GM12878 (cell line): ENCODE data around the gene COL25A1. TPM values are rescaled to one million over a fixed set of nuclear protein-coding genes. Genes with fewer than 3 reads are reported as not detected.

Source experiments
- ATAC-seq: fragments of 200-7000 bp; cut with Tn5 transposase; 3 replicates; pipeline ENCODE4 v1.9.1; 2020; ENCODE audit warnings: mild to moderate bottlenecking, moderate library complexity
- BruUV-seq: library from RNA; stranded (reverse); fragments of 400-500 nt; replicated peaks from 2 replicates; lab custom pipeline; 2021; lab: Mats Ljungman, UMichigan
- CTCF ChIA-PET: fragments of 300-600 bp; sonication (Branson Sonifier 250); formaldehyde crosslinking; extraction: SDS; loops from one replicate; lab custom pipeline; 2021; ENCODE audit warnings: inconsistent platforms; lab: Yijun Ruan, JAX
- POLR2A ChIA-PET: fragments of 350-600 bp; formaldehyde crosslinking; extraction: SDS; loops from one replicate; lab custom pipeline; 2021; ENCODE audit warnings: inconsistent platforms; lab: Charles Lee
- RAD21 ChIA-PET: fragments of 300-600 bp; sonication (Branson Sonifier 250); formaldehyde crosslinking; loops from one replicate; lab custom pipeline; 2023; ENCODE audit warnings: antibody characterized with exemption; ENCODE audit not compliant: unreplicated experiment; lab: Charles Lee
- SMC1A ChIA-PET: fragments of 300-600 bp; sonication (Branson Sonifier 250); formaldehyde crosslinking; loops from one replicate; lab custom pipeline; 2023; ENCODE audit not compliant: unreplicated experiment, uncharacterized antibody; lab: Charles Lee
- DNase-seq: peaks from one replicate; pipeline ENCODE4 v3.0.0-alpha.2; 2011; ENCODE audit warnings: low read depth, low spot score
- FAIRE-seq: peaks from 3 replicates; lab custom pipeline; 2011; peaks lifted over from hg19 to GRCh38; lab: Jason Lieb, UNC
- H2AFZ ChIP-seq: 2 replicates; pipeline ENCODE4 v1.6.0; 2011; ENCODE audit warnings: low read depth, low read length, control low read depth; ENCODE audit not compliant: control insufficient read depth
- H3K27ac ChIP-seq: 2 replicates; pipeline ENCODE4 v1.5.1; 2011; ENCODE audit warnings: control low read depth; ENCODE audit not compliant: control insufficient read depth, insufficient read depth
- H3K27me3 ChIP-seq, 2 experiments: replicated peaks in 1 of 2; 2 replicates each; pipeline versions ENCODE4 v1.6.0 to v1.6.1; 2011; ENCODE audit warnings: low read length in 1 of 2; ENCODE audit not compliant: control insufficient read depth in 2 of 2, insufficient read depth in 2 of 2
- H3K36me3 ChIP-seq, 2 experiments: 2 replicates each; pipeline ENCODE4 v1.5.1; 2011; ENCODE audit warnings: low read length in 1 of 2; ENCODE audit not compliant: control insufficient read depth in 2 of 2, insufficient read depth in 2 of 2
- H3K4me1 ChIP-seq: 2 replicates; pipeline ENCODE4 v1.6.1; 2011; ENCODE audit warnings: mild to moderate bottlenecking, low read length, moderate library complexity, mixed read lengths; ENCODE audit not compliant: control insufficient read depth, insufficient read depth
- H3K4me2 ChIP-seq: 2 replicates; pipeline ENCODE4 v1.6.0; 2011; ENCODE audit warnings: control low read depth; ENCODE audit not compliant: control insufficient read depth, insufficient read depth
- H3K4me3 ChIP-seq: fragments of 200-600 bp; sonication (generic); 2 replicates; pipeline ENCODE4 v1.5.1; 2016
- H3K79me2 ChIP-seq: 2 replicates; pipeline ENCODE4 v1.6.0; 2011; ENCODE audit warnings: low read length; ENCODE audit not compliant: control insufficient read depth, insufficient read depth
- H3K9ac ChIP-seq: 2 replicates; pipeline ENCODE4 v1.8.0; 2011; ENCODE audit warnings: low read length, control low read depth, mixed read lengths; ENCODE audit not compliant: control insufficient read depth, insufficient read depth
- H3K9me3 ChIP-seq: replicated peaks from 3 replicates; pipeline ENCODE4 v1.5.1; 2011; ENCODE audit warnings: mild to moderate bottlenecking, low read length; ENCODE audit not compliant: control insufficient read depth, insufficient read depth
- H4K20me1 ChIP-seq: 2 replicates; pipeline ENCODE4 v1.6.0; 2011; ENCODE audit not compliant: control insufficient read depth, insufficient read depth
- ASH2L ChIP-seq: fragments of 300-600, 200-600 bp; sonication (generic); IDR thresholded peaks from 2 replicates; pipeline ENCODE4 v1.6.1; 2017; ENCODE audit warnings: low read depth, mild to moderate bottlenecking, borderline replicate concordance
- BACH1 ChIP-seq: fragments of 450-650 bp; IDR thresholded peaks from 2 replicates; pipeline ENCODE4 v1.6.1; 2017; ENCODE audit warnings: mild to moderate bottlenecking, borderline replicate concordance
- BRCA1 ChIP-seq: IDR thresholded peaks from 2 replicates; pipeline ENCODE4 v1.6.1; 2011; ENCODE audit warnings: low read depth, low read length, improper control_type of control experiment
- CBX3 ChIP-seq: fragments of 200-600 bp; sonication (generic); IDR thresholded peaks from 2 replicates; pipeline ENCODE4 v1.6.1; 2016; ENCODE audit warnings: low read depth, borderline replicate concordance
- CHD1 ChIP-seq: IDR thresholded peaks from 2 replicates; pipeline ENCODE4 v1.6.1; 2012; ENCODE audit warnings: low read depth, low read length, improper control_type of control experiment
- CHD2 ChIP-seq: IDR thresholded peaks from 2 replicates; pipeline ENCODE4 v1.6.1; 2011; ENCODE audit warnings: low read depth, low read length, improper control_type of control experiment, borderline replicate concordance
- E4F1 ChIP-seq: fragments of 450-650 bp; IDR thresholded peaks from 2 replicates; pipeline ENCODE4 v1.6.1; 2018; ENCODE audit warnings: borderline replicate concordance, mild to moderate bottlenecking; ENCODE audit not compliant: partially characterized antibody
- ESRRA ChIP-seq: IDR thresholded peaks from 2 replicates; pipeline ENCODE4 v1.6.1; 2012; ENCODE audit warnings: mild to moderate bottlenecking, low read length, improper control_type of control experiment
- EZH2 ChIP-seq: IDR thresholded peaks from 2 replicates; pipeline ENCODE4 v1.6.1; 2012; ENCODE audit warnings: low read depth, mild to moderate bottlenecking, control low read depth, inconsistent platforms, low read length, borderline replicate concordance; ENCODE audit not compliant: control insufficient read depth
- HDAC2 ChIP-seq: fragments of 200-600 bp; sonication (generic); IDR thresholded peaks from 2 replicates; pipeline ENCODE4 v1.6.1; 2017
- IRF3 ChIP-seq: fragments of 450-650 bp; IDR thresholded peaks from 2 replicates; pipeline ENCODE4 v1.6.1; 2014; ENCODE audit warnings: mild to moderate bottlenecking
- IRF5 ChIP-seq: fragments of 450-650 bp; IDR thresholded peaks from 2 replicates; pipeline ENCODE4 v1.6.1; 2017; ENCODE audit warnings: borderline replicate concordance
- JUND ChIP-seq: IDR thresholded peaks from 2 replicates; pipeline ENCODE4 v1.6.1; 2012; ENCODE audit warnings: low read depth, mild to moderate bottlenecking, low read length, improper control_type of control experiment, moderate library complexity
- NBN ChIP-seq: fragments of 450-650 bp; IDR thresholded peaks from 2 replicates; pipeline ENCODE4 v1.6.1; 2016
- PAX5 ChIP-seq: IDR thresholded peaks from 2 replicates; pipeline ENCODE4 v1.6.1; 2011; ENCODE audit warnings: low read depth, low read length, borderline replicate concordance
- POLR2AphosphoS5 ChIP-seq: IDR thresholded peaks from 2 replicates; pipeline ENCODE4 v1.6.1; 2011; ENCODE audit warnings: mild to moderate bottlenecking, low read length, inconsistent platforms
- RB1 ChIP-seq: fragments of 450-650 bp; formaldehyde crosslinking; IDR thresholded peaks from 2 replicates; pipeline ENCODE4 v1.6.1; 2017; ENCODE audit warnings: mild to moderate bottlenecking, borderline replicate concordance
- SP1 ChIP-seq: IDR thresholded peaks from one replicate; pipeline ENCODE4 v1.6.1; 2011; ENCODE audit warnings: low read depth, low read length
- STAT1 ChIP-seq: fragments of 450-650 bp; conservative IDR thresholded peaks from 2 replicates; pipeline ENCODE4 v1.6.1; 2014; ENCODE audit warnings: antibody characterized with exemption, mild to moderate bottlenecking
- TARDBP ChIP-seq: IDR thresholded peaks from 2 replicates; pipeline ENCODE4 v1.6.1; 2016; ENCODE audit warnings: borderline replicate concordance
- YBX1 ChIP-seq: fragments of 450-650 bp; IDR thresholded peaks from 2 replicates; pipeline ENCODE4 v1.6.1; 2016; ENCODE audit warnings: antibody characterized with exemption
- ZNF622 ChIP-seq: fragments of 450-650 bp; IDR thresholded peaks from 2 replicates; pipeline ENCODE4 v1.6.1; 2017; ENCODE audit warnings: mild to moderate bottlenecking, inconsistent platforms
- WGBS: methylation state at CpG from one replicate; pipeline ENCODE4 v1.1.6; 2016; ENCODE audit warnings: low lambda C conversion rate; ENCODE audit not compliant: insufficient replicate concordance, insufficient coverage; ENCODE audit errors: missing lambda C conversion rate; 5-methylcytosine and 5-hydroxymethylcytosine counted together
- in situ Hi-C: fragments of 300-500 bp; cut with MboI; formaldehyde crosslinking; loops from 9 replicates; pipeline ENCODE4 v1.14.3; 2018; ENCODE audit warnings: mixed read lengths
- intact Hi-C: fragments of 100-400 bp; cut with micrococcal nuclease; formaldehyde crosslinking; loops from one replicate; pipeline ENCODE4 v1.14.2; 2022; ENCODE audit not compliant: unreplicated experiment
- polyA plus RNA-seq, 11 experiments: library from polyadenylated mRNA; depleted of rRNA in 4 of 11; unstranded in 6 of 11; stranded (reverse) in 5 of 11; fragments of >200 nt; fragmentation: Nextera tagmentation in 4 of 11; fragmentation: Illumina TruSeq in 1 of 11; extraction: Ambion mirVana in 4 of 11; extraction: Trizol in 1 of 11; gene quantifications; 1 replicate in 1 of 11; 2 replicates in 10 of 11; pipeline versions ENCODE4 v1.2.1 to v1.2.3, GENCODE V29; 2011 to 2016; ENCODE audit warnings: inconsistent platforms in 2 of 11, missing spikeins in 2 of 11, low read depth in 1 of 11
- total RNA-seq, 4 experiments: library from RNA; depleted of rRNA in 3 of 4; stranded (reverse); fragments of >200 nt in 3 of 4; fragmentation: Illumina TruSeq in 1 of 4; extraction: Trizol in 1 of 4; gene quantifications; 2 replicates each; pipeline versions ENCODE4 v1.2.1 to v1.2.3, GENCODE V29; 2013 to 2021

Gene COL25A1
- total and polyA plus RNA-seq, 10 of the 15 experiments (the other 5 are each of a cell fraction or from before 2014, with no cell fraction given), result 0.01 to 0.26 (median 0.12) TPM; not detected in 6

DNA sequence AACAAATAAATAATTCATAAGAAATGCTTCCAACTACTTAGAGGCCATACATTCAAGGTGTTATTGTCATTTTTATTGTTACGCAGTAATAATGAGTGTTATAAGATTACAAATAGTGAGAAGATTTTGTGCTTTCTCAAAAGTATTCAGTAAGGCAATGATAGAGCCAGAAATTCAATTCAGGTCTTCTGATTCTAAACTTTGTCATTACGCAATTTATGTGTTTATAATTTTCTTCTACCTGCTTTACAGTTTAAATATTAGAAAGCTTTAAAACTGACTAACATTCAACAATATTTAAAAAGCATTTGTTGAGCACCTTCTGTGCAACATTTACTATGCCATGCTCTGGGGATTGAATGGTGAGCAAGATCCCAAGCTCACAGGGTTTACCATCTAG is 356.2 kb downstream of the COL25A1 start (continued):
- TF ChIP-seq JUND, result no peak
- no peak for TF ChIP-seq CBX3
- no peak for TF ChIP-seq STAT1
- TF ChIP-seq HDAC2, result no peak
- no peak for TF ChIP-seq NBN
- no peak for TF ChIP-seq IRF3
- no peak for TF ChIP-seq EZH2
- no peak for TF ChIP-seq CHD2
- no peak for TF ChIP-seq BRCA1

- Histone ChIP-seq H4K20me1 (no peaks in the 10 kb centered on the region), H3K79me2 (no peaks in the 10 kb centered on the region), H3K27me3 (no peaks in the 10 kb centered on the region), H3K36me3 (no peaks in the 10 kb centered on the region), H3K9me3 (no peaks in the 10 kb centered on the region), H3K4me2 (no peak overlapping the region), H3K27ac (no peak overlapping the region), H3K9ac (no peak overlapping the region), H2AFZ (no peak overlapping the region), H3K4me3 (no peak overlapping the region)
- no peak for DNase-seq
- in situ Hi-C loops (no loop called here), intact Hi-C loops (no loop called here)
- CTCF ChIA-PET, result no interaction called here
- no peak for ATAC-seq
- BruUV-seq, result no TSS peak
- FAIRE-seq, result no peak
- RAD21 ChIA-PET, result no interaction called here
- WGBS, result 2% methylated on average over 4 of the region's 4 CpGs
- no peak for TF ChIP-seq RB1
- no peak for TF ChIP-seq CHD1
- no peak for TF ChIP-seq ASH2L
- TF ChIP-seq POLR2AphosphoS5, result no peak
- no peak for TF ChIP-seq PAX5
- TF ChIP-seq BACH1, result no peak
- no peak for TF ChIP-seq ESRRA
- no peak for TF ChIP-seq IRF5
- TF ChIP-seq E4F1, result no peak
- TF ChIP-seq YBX1, result no peak
- TF ChIP-seq ZNF622, result no peak
- no peak for TF ChIP-seq SP1
- no peak for TF ChIP-seq CBX3
- TF ChIP-seq TARDBP, result no peak
- TF ChIP-seq, all 136 proteins: peak for 0
- POLR2A ChIA-PET, result no interaction called here
- SMC1A ChIA-PET, result no interaction called here
- H3K4me1 ChIP-seq, result no peaks in the 10 kb centered on the region
Measured at GRCh38 chr4:108943976-108944591, 358.4 kb downstream of the COL25A1 start.
